ENCODE measurements around the gene MTARC2.

Gene MTARC2

GRCh38 chr1:220769205-220769604 is 21.1 kb downstream of the MTARC2 start:
- DNase-seq (ENCODE audit: low read depth): no peak

GRCh38 chr1:220770245-220770913 is 22.3 kb downstream of the MTARC2 start:
- no peak for DNase-seq (ENCODE audit: low read depth)

DNA sequence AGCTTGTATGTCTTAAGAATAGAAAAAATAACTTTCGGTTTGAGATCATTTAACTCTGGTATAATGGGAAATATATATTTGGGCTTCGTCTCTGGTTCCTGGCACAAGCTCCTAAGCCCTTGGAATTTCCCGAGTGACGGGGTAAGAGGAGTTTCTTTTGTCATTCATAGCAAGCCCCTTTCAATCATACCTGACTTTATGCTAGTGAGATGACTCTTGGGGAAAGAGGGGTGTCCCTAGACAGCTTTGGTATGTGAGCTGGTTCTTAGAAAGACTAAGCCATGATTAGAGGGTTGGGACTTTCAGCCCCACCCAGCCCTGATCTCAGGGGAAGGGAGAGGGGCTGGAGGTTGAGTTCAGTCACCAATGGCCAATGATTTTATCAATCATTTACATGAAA is 24.7 kb downstream of the MTARC2 start:
- DNase-seq (ENCODE audit: low read depth): no peak

GRCh38 chr1:220775240-220775853 is 27.2 kb downstream of the MTARC2 start:
- DNase-seq (ENCODE audit: low read depth): peak; percentile 8

DNA sequence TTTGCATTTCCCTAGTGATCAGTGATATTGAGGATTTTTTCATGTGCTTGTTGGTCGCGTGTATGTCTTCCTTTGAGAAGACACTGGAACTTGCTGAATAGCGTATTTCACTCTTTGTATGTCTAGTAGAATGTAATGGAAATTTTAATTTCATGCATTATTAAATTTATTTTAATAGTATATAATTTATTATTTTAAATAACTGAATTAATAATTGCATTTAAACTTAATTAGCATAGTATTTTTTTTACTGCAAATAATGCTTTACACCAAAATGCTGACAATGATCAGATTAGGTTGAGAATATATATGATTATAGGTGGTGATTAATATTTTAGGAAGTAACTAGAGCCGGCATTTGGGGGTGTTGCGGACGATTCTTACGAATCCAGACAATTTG is 28.1 kb downstream of the MTARC2 start:
- no peak for DNase-seq (ENCODE audit: low read depth)

DNA sequence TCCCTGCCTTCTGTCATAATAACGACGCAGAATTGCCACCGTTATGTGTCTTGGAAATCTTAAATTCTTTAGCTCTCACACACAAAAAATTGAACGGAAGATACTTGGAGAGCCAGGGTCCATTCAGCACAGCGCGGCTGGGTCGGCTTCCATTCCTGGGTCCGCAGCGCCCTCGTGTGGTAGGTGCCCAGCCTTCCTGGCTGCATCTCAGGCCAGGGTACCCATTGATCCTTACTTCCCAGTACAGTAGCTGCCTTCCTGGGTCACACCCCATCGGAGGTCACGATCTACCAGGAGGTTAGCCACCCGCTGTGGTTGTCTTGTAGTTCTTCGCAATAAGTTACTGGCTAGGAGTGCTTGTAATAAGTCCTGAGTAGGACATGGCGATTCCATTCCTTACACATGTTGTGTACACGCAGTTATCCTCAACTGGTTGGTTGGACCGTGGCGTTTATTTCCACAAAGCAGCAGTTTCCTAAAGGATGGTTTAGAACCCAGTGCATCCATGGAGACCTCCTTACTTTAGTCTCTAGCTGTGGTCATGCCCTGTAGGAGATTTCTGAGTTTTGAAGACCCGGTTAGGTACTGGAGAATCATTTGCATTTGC is 28.7 kb downstream of the MTARC2 start:
- DNase-seq (ENCODE audit: low read depth): peak; percentile 50

DNA sequence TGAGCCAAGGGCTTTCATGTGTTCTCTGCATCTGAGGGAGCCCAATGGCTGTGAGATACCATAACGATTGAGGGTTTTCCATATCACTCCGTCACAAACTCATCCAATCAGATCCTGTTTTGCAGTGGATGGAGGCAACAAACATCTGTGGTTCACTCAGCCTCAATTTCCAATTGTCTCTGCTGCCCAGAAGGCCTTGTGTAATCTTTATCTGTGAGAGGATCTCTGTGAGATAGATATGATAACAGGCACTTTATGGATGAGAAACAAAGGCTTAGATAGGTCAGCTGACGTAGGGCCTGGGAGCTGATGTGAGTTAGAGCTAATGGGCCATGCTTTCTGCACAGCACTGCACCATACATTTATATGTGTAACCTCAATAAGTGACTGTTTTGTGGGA is 35.3 kb downstream of the MTARC2 start:
- DNase-seq (ENCODE audit: low read depth): no peak

DNA sequence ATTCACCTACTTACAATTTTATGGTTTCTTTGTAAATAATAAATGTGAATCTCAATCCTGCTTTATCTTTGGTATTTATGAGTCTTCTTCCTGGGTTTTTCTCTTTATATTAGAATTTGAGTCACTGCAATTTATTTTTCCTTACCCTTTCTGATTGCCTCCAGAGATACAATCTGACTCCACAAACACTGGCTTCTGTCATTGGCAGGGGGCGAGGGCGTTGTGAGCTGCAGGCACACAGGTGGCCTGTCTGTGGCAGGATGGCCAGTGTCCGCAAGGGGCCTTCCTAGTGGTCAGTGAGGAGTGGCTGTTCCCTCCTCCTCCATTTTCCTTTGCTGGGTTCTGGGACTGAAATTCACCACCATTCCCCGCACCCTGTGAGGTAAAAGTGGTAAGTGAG is 36.6 kb downstream of the MTARC2 start:
- no peak for DNase-seq (ENCODE audit: low read depth)

- DNase-seq (ENCODE audit: low read depth): no peak
Measured at GRCh38 chr1:220785166-220786056, 37.3 kb downstream of the MTARC2 start.

GRCh38 chr1:220786057-220786336 is 37.9 kb downstream of the MTARC2 start:
- DNase-seq (ENCODE audit: low read depth): no peak

DNA sequence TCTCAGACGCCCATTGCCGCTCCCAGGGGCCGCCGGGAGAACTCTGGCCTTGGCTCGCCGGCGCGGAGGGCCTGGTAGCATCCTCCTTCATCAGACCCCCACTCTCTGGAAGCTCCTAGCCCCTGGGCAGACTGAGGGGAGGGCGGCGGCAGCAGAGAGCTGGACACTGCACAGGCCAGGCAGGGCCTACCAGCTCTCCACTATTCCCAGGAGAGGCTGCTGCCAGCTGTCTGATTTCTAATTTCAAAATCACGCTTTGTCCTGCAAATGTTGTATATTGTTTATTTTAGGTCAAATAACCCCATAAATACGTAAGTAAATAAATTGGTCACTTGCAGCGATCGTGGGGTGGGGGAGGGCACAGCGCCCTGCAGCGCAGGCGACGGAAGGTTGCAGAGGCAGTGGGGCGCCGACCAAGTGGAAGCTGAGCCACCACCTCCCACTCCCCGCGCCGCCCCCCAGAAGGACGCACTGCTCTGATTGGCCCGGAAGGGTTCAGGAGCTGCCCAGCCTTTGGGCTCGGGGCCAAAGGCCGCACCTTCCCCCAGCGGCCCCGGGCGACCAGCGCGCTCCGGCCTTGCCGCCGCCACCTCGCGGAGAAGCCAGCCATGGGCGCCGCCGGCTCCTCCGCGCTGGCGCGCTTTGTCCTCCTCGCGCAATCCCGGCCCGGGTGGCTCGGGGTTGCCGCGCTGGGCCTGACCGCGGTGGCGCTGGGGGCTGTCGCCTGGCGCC is 38.4 kb downstream of the MTARC2 start, which contains the start of gene MTARC1:
TSS of gene MTARC1 (plus strand) at position 577 of the 732 bp plus-strand sequence. CDS start at position 609, 32 bp downstream.
- no peak for DNase-seq (ENCODE audit: low read depth)

DNA sequence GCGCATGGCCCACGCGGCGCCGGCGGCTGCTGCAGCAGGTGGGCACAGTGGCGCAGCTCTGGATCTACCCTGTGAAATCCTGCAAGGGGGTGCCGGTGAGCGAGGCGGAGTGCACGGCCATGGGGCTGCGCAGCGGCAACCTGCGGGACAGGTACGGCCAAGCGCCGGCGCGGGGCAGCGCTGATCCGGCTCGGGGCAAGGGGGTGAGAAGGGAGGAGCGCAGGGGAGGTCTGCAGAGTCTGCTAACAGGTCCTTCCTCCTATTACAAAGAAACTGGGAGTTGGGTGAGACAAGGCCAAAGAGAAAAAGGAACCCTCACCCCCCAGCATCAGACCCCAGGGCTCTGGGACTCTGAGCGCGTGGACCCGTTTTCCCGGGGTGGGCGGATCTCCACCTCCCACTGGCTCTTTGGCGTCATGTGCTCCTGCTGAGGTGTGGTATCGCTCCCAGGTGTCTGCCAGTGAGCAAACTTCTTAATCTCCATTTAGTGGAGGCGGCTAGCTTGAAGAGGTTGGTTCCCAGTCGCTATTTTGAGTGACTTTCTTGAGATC is 39.0 kb downstream of the MTARC2 start:
- DNase-seq (ENCODE audit: low read depth): no peak

DNA sequence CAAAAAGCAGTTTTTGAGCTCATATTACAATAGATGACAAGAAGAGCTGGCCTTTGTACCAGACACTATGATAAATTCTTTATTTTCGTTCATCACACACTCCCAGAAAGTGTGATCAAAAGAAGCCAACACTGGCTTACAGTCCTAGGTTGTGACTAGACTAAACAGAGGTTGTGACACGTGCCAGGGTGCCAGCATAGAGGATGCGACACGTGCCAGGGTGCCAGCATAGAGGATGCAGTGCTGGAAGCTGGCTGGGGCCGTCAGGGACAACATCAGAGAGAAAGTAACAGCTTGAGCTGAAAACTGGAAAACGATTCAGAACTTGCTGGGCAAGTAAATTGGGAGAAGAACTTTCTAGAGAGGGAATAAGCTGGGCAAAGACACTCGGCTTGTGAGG is 40.8 kb downstream of the MTARC2 start:
- no peak for DNase-seq (ENCODE audit: low read depth)

DNA sequence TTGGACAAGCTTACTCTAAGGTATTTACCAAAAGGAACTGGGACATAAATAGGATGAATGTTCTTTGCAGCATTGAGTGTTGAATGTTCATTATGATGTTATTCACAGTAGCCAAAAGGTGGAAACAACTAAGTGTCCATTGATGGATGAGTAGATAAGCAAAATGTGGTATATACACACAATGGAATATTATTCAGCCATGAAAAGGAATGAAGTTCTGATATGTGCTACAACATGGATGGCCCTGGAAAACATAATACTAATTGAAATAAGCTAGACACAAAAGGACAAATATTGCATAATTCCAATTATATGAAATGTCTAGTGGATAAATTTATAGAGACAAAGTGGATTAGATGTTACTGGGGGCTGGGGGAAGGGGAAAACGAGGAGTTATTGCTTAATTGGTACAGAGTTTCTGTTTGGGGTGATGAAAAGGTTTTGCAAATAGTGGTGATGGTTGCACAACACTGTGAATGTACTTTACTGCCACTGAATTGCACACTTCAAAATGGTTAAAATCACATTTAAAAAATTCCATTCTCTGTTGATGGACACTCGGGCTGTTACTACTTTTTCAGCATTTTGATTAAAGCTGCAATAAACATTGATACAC is 41.5 kb downstream of the MTARC2 start:
- no peak for DNase-seq (ENCODE audit: low read depth)

GRCh38 chr1:220791285-220791684 is 43.2 kb downstream of the MTARC2 start:
- DNase-seq (ENCODE audit: low read depth): no peak

DNA sequence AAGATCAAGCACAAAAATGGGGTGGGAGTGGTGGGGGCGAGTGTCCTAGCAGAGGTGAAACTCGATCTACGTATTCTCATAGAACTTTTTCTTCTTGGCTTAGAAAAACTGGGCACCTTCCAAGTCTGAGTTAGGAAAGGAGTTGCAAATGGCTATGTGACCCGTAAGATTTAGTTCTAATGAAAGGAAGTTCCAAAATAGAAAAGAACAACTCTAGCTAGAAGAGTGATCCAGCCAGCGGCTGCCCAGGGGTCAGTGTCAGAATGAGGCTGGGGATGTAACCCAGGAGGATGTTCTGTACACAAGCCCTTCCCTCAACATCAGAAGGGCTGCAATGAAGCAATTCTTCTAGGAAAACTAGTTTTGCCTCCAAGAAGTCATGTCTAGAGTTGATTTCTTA is 43.8 kb downstream of the MTARC2 start:
- DNase-seq (ENCODE audit: low read depth): no peak

- no peak for DNase-seq (ENCODE audit: low read depth)
Measured at GRCh38 chr1:220796530-220796929, 48.4 kb downstream of the MTARC2 start.

DNA sequence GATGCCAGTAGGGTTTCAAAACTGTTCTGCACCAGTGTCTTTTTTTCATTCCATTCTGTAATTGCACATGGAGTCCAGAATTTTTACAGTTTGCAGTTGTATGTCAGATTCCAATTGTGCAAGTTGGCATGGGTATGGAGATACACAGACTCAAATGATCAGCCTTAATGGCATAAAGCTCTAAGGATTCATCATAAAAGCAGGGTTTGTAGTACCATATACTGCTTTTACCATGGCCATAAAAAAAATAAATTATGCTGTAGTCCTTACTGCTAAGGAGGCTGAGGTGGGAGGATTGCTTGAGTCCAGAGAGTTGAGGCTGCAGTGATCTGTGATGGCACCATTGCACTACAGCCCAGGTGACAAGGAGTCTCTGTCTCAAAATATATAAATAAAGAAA is 48.9 kb downstream of the MTARC2 start:
- no peak for DNase-seq (ENCODE audit: low read depth)

- DNase-seq (ENCODE audit: low read depth): no peak
Measured at GRCh38 chr1:220797553-220797952, 49.4 kb downstream of the MTARC2 start.

DNA sequence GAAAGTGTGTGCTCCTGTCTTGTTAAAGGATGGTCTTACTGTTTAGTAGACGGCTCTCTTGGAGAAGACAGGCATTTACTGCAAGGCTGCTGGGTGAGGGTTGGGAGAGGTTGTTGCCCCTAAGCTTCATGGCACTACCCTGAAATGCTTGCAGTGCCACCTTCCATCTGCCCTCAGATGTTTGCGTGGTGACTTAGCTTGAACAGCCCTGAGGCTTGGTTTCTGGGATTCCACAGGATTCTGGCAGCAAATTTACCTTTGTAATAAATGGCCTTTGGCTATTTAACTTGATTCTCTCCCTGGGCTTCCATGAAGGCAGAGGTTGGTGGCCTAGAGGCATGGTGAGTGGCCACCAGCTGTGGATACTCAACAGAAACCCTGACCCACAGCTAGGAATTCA is 50.2 kb downstream of the MTARC2 start:
- no peak for DNase-seq (ENCODE audit: low read depth)

GRCh38 chr1:220800262-220800661 is 52.1 kb downstream of the MTARC2 start:
- no peak for DNase-seq (ENCODE audit: low read depth)

Measured in activated T-cell treated with anti-CD3 and anti-CD28 coated beads for 24 hours (primary cell).